ENCODE results near the gene PLA1A. TPM values are rescaled to one million over a fixed set of nuclear protein-coding genes. Genes with fewer than 3 reads are reported as not detected.

The PLA1A gene
- total RNA-seq, 1 experiment from 2014 or later, result not detected

- Histone ChIP-seq H3K9me3 (ENCODE audit: low read length) (no peaks in the 10 kb centered on the region), H3K4me1 (ENCODE audit: low read length) (peaks cover 11% of the 10 kb centered on the region), H3K27me3 (ENCODE audit: low read length) (no peaks in the 10 kb centered on the region), H3K36me3 (ENCODE audit: insufficient read depth, low read length) (no peaks in the 10 kb centered on the region), H2AFZ (ENCODE audit: low read length) (no peak overlapping the region), H3K4me2 (ENCODE audit: low read depth, low read length, poor library complexity, severe bottlenecking) (no peak overlapping the region), H3K27ac (ENCODE audit: low read length) (no peak overlapping the region), H4K20me1 (ENCODE audit: insufficient read depth, low read depth, low read length) (no peaks in the 10 kb centered on the region), H3K9ac (ENCODE audit: low read length) (no peak overlapping the region), H3K9me2 (replicated peaks; ENCODE audit: insufficient read depth, low read length) (no peaks in the 10 kb centered on the region), H3K4me3 (ENCODE audit: low read length) (no peak overlapping the region), H3K79me2 (ENCODE audit: low read length) (no peaks in the 10 kb centered on the region)
- no peak for DNase-seq
These were observed 65.1 kb downstream of the PLA1A start for GRCh38 chr3:119662604-119663373.

GRCh38 chr3:119663885-119664284, 66.2 kb downstream of the PLA1A start:
- Histone ChIP-seq H2AFZ (ENCODE audit: low read length) (no peak overlapping the region), H3K4me3 (ENCODE audit: low read length) (no peak overlapping the region), H3K27ac (ENCODE audit: low read length) (no peak overlapping the region), H3K4me1 (ENCODE audit: low read length) (peaks cover 11% of the 10 kb centered on the region), H3K9me2 (replicated peaks; ENCODE audit: insufficient read depth, low read length) (no peaks in the 10 kb centered on the region), H3K4me2 (ENCODE audit: low read depth, low read length, poor library complexity, severe bottlenecking) (no peak overlapping the region), H3K9me3 (ENCODE audit: low read length) (no peaks in the 10 kb centered on the region), H3K79me2 (ENCODE audit: low read length) (no peaks in the 10 kb centered on the region), H3K27me3 (ENCODE audit: low read length) (no peaks in the 10 kb centered on the region), H3K9ac (ENCODE audit: low read length) (no peak overlapping the region), H4K20me1 (ENCODE audit: insufficient read depth, low read depth, low read length) (no peaks in the 10 kb centered on the region), H3K36me3 (ENCODE audit: insufficient read depth, low read length) (peaks cover under 1% of the 10 kb centered on the region; the same call in 1 of the 2 replicates)
- DNase-seq, result no peak

- no peak overlapping the region for H3K9ac ChIP-seq (ENCODE audit: low read length)
- H3K4me2 ChIP-seq (ENCODE audit: low read depth, low read length, poor library complexity, severe bottlenecking), result no peak overlapping the region
- no peaks in the 10 kb centered on the region for H3K9me3 ChIP-seq (ENCODE audit: low read length)
- no peaks in the 10 kb centered on the region for H3K27me3 ChIP-seq (ENCODE audit: low read length)
- H2AFZ ChIP-seq (ENCODE audit: low read length), result no peak overlapping the region
- no peak overlapping the region for H3K4me3 ChIP-seq (ENCODE audit: low read length)
- no peak overlapping the region for H3K27ac ChIP-seq (ENCODE audit: low read length)
- H3K9me2 ChIP-seq (replicated peaks; ENCODE audit: insufficient read depth, low read length), result no peaks in the 10 kb centered on the region
- no peak for DNase-seq
- H3K36me3 ChIP-seq (ENCODE audit: insufficient read depth, low read length), result peaks cover 5% of the 10 kb centered on the region; the same call in 1 of the 2 replicates
- no peaks in the 10 kb centered on the region for H3K79me2 ChIP-seq (ENCODE audit: low read length)
- no peaks in the 10 kb centered on the region for H4K20me1 ChIP-seq (ENCODE audit: insufficient read depth, low read depth, low read length)
- H3K4me1 ChIP-seq (ENCODE audit: low read length), result peaks cover 11% of the 10 kb centered on the region
These were observed 66.7 kb downstream of the PLA1A start for GRCh38 chr3:119664370-119664769.

- Histone ChIP-seq H3K4me3 (ENCODE audit: low read length) (no peak overlapping the region), H3K4me2 (ENCODE audit: low read depth, low read length, poor library complexity, severe bottlenecking) (no peak overlapping the region), H3K9me2 (replicated peaks; ENCODE audit: insufficient read depth, low read length) (no peaks in the 10 kb centered on the region), H3K9me3 (ENCODE audit: low read length) (no peaks in the 10 kb centered on the region), H2AFZ (ENCODE audit: low read length) (no peak overlapping the region), H3K27me3 (ENCODE audit: low read length) (no peaks in the 10 kb centered on the region), H3K4me1 (ENCODE audit: low read length) (peaks cover 11% of the 10 kb centered on the region), H3K79me2 (ENCODE audit: low read length) (no peaks in the 10 kb centered on the region), H3K9ac (ENCODE audit: low read length) (no peak overlapping the region), H4K20me1 (ENCODE audit: insufficient read depth, low read depth, low read length) (no peaks in the 10 kb centered on the region), H3K36me3 (ENCODE audit: insufficient read depth, low read length) (peaks cover 7% of the 10 kb centered on the region; the same call in 1 of the 2 replicates), H3K27ac (ENCODE audit: low read length) (no peak overlapping the region)
- DNase-seq, result no peak
These were observed 67.2 kb downstream of the PLA1A start for GRCh38 chr3:119664850-119665379.

- no peaks in the 10 kb centered on the region for H3K79me2 ChIP-seq (ENCODE audit: low read length)
- H4K20me1 ChIP-seq (ENCODE audit: insufficient read depth, low read depth, low read length), result no peaks in the 10 kb centered on the region
- H3K9ac ChIP-seq (ENCODE audit: low read length), result no peak overlapping the region
- no peak overlapping the region for H3K4me2 ChIP-seq (ENCODE audit: low read depth, low read length, poor library complexity, severe bottlenecking)
- H3K9me2 ChIP-seq (replicated peaks; ENCODE audit: insufficient read depth, low read length), result no peaks in the 10 kb centered on the region
- no peak overlapping the region for H3K4me3 ChIP-seq (ENCODE audit: low read length)
- H3K27ac ChIP-seq (ENCODE audit: low read length), result no peak overlapping the region
- H3K36me3 ChIP-seq (ENCODE audit: insufficient read depth, low read length), result peaks cover 14% of the 10 kb centered on the region
- H3K4me1 ChIP-seq (ENCODE audit: low read length), result peaks cover 11% of the 10 kb centered on the region
- no peak for DNase-seq
- no peak overlapping the region for H2AFZ ChIP-seq (ENCODE audit: low read length)
- no peaks in the 10 kb centered on the region for H3K27me3 ChIP-seq (ENCODE audit: low read length)
- no peaks in the 10 kb centered on the region for H3K9me3 ChIP-seq (ENCODE audit: low read length)
These were observed 68.4 kb downstream of the PLA1A start for GRCh38 chr3:119665954-119666559.

- Histone ChIP-seq H3K36me3 (ENCODE audit: insufficient read depth, low read length) (peaks cover 45% of the 10 kb centered on the region), H3K9me3 (ENCODE audit: low read length) (no peaks in the 10 kb centered on the region), H3K4me3 (ENCODE audit: low read length) (no peak overlapping the region), H3K9ac (ENCODE audit: low read length) (no peak overlapping the region), H3K79me2 (ENCODE audit: low read length) (peaks cover 5% of the 10 kb centered on the region), H2AFZ (ENCODE audit: low read length) (no peak overlapping the region), H3K27ac (ENCODE audit: low read length) (no peak overlapping the region), H3K9me2 (replicated peaks; ENCODE audit: insufficient read depth, low read length) (no peaks in the 10 kb centered on the region), H3K27me3 (ENCODE audit: low read length) (no peaks in the 10 kb centered on the region), H3K4me1 (ENCODE audit: low read length) (peaks cover 4% of the 10 kb centered on the region), H4K20me1 (ENCODE audit: insufficient read depth, low read depth, low read length) (no peaks in the 10 kb centered on the region), H3K4me2 (ENCODE audit: low read depth, low read length, poor library complexity, severe bottlenecking) (no peak overlapping the region)
- no peak for DNase-seq
These were observed 72.4 kb downstream of the PLA1A start for GRCh38 chr3:119669906-119670570.

- Histone ChIP-seq H3K4me3 (ENCODE audit: low read length) (no peak overlapping the region), H3K4me1 (ENCODE audit: low read length) (peaks cover 15% of the 10 kb centered on the region), H2AFZ (ENCODE audit: low read length) (no peak overlapping the region), H3K79me2 (ENCODE audit: low read length) (peaks cover 23% of the 10 kb centered on the region), H4K20me1 (ENCODE audit: insufficient read depth, low read depth, low read length) (0 out of 2 replicates have a peak, but pooled peaks cover 4% of the 10 kb centered on the region), H3K9me3 (ENCODE audit: low read length) (no peaks in the 10 kb centered on the region), H3K36me3 (ENCODE audit: insufficient read depth, low read length) (peaks cover 51% of the 10 kb centered on the region), H3K4me2 (ENCODE audit: low read depth, low read length, poor library complexity, severe bottlenecking) (no peak overlapping the region), H3K9ac (ENCODE audit: low read length) (no peak overlapping the region), H3K9me2 (replicated peaks; ENCODE audit: insufficient read depth, low read length) (no peaks in the 10 kb centered on the region), H3K27me3 (ENCODE audit: low read length) (no peaks in the 10 kb centered on the region), H3K27ac (ENCODE audit: low read length) (no peak overlapping the region)
- no peak for DNase-seq
These were observed 75.1 kb downstream of the PLA1A start for GRCh38 chr3:119672776-119673175.

GRCh38 chr3:119673875-119674274, 76.2 kb downstream of the PLA1A start:
- peaks cover 17% of the 10 kb centered on the region for H3K4me1 ChIP-seq (ENCODE audit: low read length)
- no peak overlapping the region for H3K4me3 ChIP-seq (ENCODE audit: low read length)
- H3K27ac ChIP-seq (ENCODE audit: low read length), result no peak overlapping the region
- H3K9ac ChIP-seq (ENCODE audit: low read length), result no peak overlapping the region
- 0 out of 2 replicates have a peak, but pooled peaks cover 4% of the 10 kb centered on the region for H4K20me1 ChIP-seq (ENCODE audit: insufficient read depth, low read depth, low read length)
- H3K36me3 ChIP-seq (ENCODE audit: insufficient read depth, low read length), result peaks cover 51% of the 10 kb centered on the region
- no peaks in the 10 kb centered on the region for H3K9me2 ChIP-seq (replicated peaks; ENCODE audit: insufficient read depth, low read length)
- no peak for DNase-seq
- no peaks in the 10 kb centered on the region for H3K9me3 ChIP-seq (ENCODE audit: low read length)
- H3K4me2 ChIP-seq (ENCODE audit: low read depth, low read length, poor library complexity, severe bottlenecking), result no peak overlapping the region
- H3K79me2 ChIP-seq (ENCODE audit: low read length), result peaks cover 23% of the 10 kb centered on the region
- H3K27me3 ChIP-seq (ENCODE audit: low read length), result no peaks in the 10 kb centered on the region
- no peak overlapping the region for H2AFZ ChIP-seq (ENCODE audit: low read length)
